GM18508 (cell line): Measurements from ENCODE around the gene ZNF217.
"Not testable (repeated sequence)": the region's sequence is repeated elsewhere in the genome, so short reads cannot be mapped to it uniquely, and the experiment has no call there.

Experiments
- ATAC-seq: cut with Tn5 transposase; IDR thresholded peaks from one replicate; pipeline ENCODE4 v1.9.1; 2021; ENCODE audit warnings: moderate number of reproducible peaks; ENCODE audit not compliant: insufficient read depth, unreplicated experiment

Gene ZNF217

GRCh38 chr20:53569606-53570307 is 23.9 kb downstream of the ZNF217 start:
- ATAC-seq = no peak

- ATAC-seq = no peak
Observed at GRCh38 chr20:53569005-53569404, 24.6 kb downstream of the ZNF217 start.

- ATAC-seq = no peak
Observed at GRCh38 chr20:53568351-53568750, 25.3 kb downstream of the ZNF217 start.

GRCh38 chr20:53567379-53567917 is 26.2 kb downstream of the ZNF217 start:
- ATAC-seq = no peak

DNA sequence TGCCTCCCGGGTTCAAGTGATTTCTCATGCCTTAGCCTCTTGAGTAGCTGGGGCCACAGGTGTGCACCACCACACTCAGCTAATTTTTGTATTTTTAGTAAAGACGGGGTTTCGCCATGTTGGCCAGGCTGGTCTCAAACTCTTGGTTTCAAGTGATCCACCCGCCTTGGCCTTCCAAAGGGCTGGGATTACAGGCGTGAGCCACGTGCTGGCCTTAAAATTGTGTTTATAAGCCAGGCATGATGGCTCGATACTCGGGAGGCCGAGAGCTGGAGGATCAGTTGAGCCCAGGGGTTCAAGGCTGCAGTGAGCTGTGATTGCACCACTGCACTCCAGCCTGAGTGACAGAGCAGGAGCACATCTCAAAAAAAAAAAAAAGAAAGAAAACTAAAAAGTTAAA is 27.0 kb downstream of the ZNF217 start:
- ATAC-seq = not testable (repeated sequence)

DNA sequence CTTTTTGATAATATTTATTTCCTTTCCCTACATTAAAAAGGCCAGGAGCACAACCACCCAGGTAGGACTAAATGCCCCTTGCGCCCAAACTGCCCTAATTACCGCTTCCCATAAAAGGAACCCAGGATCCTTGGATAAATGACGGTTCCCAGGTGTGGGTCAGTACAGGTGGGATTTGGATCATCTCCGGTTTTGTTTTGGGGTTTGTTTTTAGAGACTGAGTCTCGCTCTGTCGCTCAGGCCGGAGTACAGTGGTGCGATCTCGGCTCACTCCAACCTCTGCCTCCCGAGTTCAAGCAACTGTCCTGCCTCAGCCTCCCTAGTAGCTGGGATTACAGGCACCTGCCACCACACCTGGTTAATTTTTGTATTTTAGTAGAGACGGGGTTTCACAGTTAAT is 28.4 kb downstream of the ZNF217 start:
- ATAC-seq = no peak

GRCh38 chr20:53562104-53562764 is 31.4 kb downstream of the ZNF217 start:
- ATAC-seq = not testable (repeated sequence)

GRCh38 chr20:53561505-53561904 is 32.1 kb downstream of the ZNF217 start:
- no peak for ATAC-seq

- no peak for ATAC-seq
Observed at GRCh38 chr20:53559816-53560215, 33.8 kb downstream of the ZNF217 start.

DNA sequence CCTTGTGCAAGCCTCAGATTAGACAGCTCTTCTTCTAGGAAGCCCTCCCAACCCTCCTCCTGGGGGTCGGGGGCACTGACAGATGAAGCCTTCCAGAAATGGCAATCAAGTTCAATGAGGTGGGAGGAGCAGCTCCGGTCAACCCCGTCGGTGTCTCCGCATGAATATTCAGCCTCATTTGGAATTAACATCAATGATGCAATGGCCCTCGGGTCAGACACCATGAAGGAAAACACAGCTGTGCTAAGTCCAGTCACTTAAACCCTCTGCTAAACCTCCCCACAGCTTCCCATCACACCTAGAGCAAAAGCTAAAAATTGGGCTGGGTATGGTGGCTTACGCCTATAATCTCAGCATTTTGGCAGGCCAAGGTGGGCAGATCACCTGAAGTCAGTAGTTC is 36.5 kb downstream of the ZNF217 start:
- ATAC-seq = no peak

DNA sequence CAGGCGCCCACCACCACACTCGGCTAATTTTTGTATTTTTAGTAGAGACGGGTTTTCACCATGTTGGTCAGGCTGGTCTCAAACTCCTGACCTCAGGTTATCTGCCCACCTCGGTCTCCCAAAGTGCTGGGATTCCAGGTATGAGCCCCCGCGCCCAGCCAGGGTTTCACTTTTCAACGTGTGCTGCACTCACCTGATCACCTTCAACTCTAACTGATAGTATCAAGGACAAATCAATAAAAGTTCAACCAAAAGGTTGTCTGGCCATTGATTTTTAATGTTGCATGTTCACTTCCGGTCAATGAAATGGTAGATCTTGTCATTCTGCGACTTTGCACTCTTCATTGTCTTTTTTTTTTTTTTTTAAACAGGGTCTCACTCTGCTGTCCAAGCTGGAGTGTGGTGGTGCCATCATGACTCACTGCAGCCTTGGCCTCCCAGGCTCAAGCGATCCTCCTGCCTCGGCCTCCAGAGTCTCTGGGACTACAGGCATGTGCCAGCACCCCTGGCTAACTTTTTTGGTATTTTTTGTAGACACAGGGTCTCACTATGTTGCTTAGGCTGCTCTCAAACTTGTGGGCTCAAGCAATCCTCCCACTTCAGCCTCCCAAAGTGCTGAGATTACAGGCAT is 37.3 kb downstream of the ZNF217 start:
- ATAC-seq = no peak

GRCh38 chr20:53555816-53556215 is 37.8 kb downstream of the ZNF217 start:
- ATAC-seq = no peak

DNA sequence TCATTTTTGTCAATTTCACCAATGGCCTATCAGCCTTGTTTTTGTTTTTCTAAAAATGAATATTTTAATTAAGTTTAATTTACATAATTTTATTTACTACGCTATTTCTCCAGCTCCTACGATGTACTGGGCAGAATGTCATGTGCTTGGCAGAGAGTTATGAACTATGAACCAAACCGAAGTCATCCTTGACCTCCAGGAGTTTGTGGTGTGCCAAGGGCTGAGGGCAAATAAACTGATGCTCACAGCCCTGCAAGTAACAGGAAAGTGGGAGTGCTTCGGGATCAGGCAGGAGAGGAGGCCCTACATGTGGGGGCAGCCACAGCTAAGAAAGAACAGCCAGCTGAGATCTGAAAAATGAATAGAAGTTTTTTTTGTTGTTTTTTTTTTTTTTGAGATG is 38.6 kb downstream of the ZNF217 start:
- no peak for ATAC-seq

GRCh38 chr20:53552572-53552893 is 41.1 kb downstream of the ZNF217 start:
- ATAC-seq = not testable (repeated sequence)

DNA sequence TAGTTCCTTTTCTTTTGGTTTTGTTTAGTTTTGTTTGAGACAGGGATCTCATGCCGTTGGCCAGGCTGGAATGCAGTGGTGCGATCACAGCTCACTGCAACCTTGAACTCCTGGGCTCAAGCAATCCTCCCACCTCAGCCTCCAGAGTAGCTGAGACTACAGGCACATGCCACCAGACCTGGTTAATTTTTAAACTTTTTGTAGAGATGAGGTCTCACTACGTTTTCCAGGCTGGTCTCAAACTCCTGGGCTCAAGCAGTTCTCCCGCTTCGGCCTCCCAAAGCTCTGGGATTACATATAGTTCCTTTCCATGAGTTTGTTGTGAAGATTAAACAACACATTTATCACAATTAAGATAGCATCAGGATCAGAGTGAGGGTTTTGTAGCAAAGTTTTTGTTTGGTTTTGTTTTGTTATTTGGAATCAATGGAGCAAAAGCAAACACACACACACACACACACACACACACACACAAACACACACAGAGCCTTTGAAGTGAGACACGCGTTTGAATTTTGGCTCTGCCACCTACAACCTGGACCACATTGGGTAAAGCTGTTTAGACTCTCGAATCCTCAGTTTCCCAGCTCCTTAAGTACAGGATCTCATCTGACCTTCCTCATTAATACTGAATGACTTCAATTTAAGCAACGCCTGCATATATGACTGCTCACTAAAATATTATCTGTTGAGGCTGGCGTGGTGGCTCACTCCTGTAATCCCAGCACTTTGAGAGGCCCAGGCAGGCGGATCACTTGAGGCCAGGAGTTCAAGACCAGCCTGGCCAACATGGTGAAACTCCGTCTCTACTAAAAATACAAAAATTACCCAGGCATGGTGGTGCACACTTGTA is 41.7 kb downstream of the ZNF217 start:
- not testable (repeated sequence) for ATAC-seq

DNA sequence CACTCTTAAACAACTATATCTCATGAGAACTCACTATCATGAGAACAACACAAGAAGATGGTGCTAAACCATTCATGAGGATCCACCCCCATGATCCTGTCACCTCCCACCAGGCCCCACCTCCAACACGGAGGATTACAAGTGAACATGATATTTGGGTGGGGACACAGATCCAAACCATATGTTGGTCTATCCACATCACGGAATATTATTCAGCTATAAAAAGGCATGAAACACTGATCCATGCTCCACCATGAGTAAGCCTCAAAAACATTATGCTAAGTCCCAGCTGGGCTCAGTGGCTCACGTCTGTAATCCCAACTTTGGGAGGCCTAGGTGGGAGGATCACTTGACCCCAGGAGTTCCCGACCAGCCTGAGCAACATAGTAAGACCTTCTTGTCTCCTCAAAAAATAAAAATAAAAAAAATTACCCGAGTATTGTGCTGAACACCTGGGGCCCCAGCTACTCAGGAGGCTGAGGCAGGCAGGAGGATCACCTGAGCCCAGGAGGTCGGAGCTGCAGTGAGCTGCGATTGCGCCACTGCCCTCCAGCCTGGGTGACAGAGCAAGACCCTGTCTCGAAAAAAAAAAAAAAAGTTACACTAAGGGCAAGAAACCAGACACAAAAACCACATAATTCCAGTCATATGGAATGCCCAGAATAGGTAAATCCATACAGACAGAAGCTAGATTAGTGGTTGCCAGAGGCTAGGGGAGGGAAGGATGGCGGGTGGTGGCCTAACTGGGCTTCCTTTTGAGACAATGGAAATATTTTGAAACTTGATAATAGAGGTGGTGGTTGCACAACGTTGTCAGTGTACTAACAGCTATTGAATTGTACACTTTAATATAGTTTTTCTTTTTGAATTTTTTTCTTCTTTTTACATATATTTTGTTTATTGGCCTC is 43.1 kb downstream of the ZNF217 start:
- no peak for ATAC-seq

- ATAC-seq = no peak
Observed at GRCh38 chr20:53547664-53548239, 45.9 kb downstream of the ZNF217 start.

- ATAC-seq = no peak
Observed at GRCh38 chr20:53539516-53539915, 54.1 kb downstream of the ZNF217 start.

GRCh38 chr20:53536382-53536781 is 57.3 kb downstream of the ZNF217 start:
- ATAC-seq = not testable (repeated sequence)
